GM21529 (cell line): ENCODE data around the gene SOSTDC1.

ENCODE experiments used
- ATAC-seq: cut with Tn5 transposase; IDR thresholded peaks from one replicate; pipeline ENCODE4 v1.9.1; 2021; ENCODE audit not compliant: unreplicated experiment

Gene SOSTDC1

DNA sequence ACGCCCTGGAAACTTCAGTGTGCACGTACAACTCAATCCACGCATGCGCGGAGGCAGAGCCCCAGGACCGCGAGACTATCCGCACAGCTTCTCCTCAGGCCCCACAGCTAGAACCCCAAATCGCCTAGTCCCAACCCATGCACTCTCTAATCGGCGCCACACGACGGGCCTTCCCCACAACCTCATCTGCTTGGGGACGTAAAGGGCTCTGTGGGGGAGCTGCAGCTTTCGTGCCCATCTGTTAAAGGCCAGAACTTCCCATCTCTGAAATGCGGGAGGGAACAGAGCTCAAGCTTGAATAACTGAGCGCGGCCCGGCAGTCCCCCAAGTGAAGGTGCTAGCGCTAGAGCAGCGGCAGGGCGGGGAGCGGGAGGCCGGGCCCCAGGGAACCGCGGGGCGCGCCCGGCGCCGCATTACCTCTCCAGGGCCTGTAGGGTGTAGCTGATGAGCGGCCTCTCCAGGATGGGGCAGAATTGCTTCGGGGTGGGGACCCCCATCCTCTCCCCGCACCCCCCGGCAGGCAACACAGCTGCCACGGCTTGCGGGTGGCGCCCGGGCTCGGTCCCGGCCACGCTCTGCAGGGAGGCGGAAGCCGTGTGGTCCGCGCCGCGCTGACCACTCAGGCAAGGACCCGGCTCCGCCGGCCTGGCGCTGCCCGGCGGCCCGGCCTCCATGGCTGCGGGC lies 44.7 kb downstream of the SOSTDC1 start:
- peak; percentile 86 for ATAC-seq

DNA sequence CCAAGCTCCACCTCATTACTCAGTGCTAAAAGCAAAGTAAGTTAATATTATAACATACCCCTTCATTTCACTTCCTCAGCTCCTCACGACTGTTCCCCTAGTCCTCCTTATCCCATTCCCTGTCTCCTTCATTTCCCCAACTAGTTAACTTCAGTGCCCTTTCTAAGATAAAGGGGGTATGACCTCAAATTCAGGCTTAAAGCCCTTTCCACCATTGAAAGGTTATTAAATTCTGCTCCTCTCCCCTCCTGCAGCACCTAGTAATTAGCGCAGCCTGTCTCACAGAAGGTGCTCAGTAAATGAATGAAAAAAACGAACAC lies 45.2 kb downstream of the SOSTDC1 start:
- ATAC-seq = no peak

DNA sequence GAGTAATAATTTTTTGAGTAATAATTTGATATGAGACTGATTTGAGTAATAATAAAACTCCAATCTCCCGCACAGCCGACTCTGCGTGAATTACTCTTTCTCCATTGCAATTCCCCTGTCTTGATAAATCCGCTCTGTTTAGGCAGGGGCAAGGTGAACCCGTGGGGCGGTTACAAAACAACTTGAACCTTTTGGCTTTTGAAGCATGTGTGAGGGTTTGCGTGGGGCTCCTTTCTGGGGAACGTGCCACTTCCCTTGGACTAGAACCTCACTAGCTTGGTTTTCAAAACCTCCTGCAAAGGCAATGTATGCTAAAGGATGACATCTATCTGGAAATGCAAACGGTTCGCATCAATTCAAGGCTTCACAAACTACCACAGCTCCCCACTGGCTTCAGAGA lies 45.7 kb downstream of the SOSTDC1 start:
- ATAC-seq = no peak

DNA sequence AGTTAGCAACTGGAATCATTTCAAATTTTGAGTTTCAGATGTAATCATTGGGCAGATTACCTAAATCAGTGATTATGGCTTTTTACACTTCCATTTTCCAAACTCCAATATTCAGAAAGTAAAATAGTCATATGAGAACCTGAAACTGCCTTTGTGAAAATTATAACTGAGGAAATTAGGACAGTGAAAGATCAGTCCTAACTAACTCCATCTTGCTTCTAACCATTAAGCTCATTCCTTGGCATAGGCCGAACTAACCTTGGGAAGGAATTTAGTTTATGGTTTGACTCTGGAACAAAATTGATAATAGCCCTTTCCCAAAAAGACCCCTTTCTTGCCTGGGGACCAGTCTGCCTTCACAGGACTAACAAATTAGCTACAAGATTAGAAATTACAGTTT lies 46.4 kb downstream of the SOSTDC1 start:
- ATAC-seq = no peak

DNA sequence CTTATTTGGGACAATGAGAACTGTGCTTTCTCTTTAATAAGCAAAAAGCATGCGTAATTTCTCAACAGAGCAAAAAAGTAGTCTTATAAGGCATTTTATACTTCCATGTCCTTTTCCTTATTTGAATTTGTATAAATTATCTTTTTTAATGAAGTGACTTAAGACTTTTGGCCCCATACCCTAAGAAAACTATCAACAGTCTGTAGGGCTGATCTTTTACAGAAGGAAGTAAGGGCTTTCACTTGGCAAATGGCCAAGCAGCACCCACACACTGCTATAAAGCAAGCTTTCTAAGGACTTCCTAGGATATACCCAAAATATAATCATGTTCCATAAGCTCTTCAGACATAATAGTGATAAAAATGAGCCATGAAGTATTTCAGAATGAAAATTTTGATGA lies 47.6 kb downstream of the SOSTDC1 start:
- ATAC-seq = no peak

DNA sequence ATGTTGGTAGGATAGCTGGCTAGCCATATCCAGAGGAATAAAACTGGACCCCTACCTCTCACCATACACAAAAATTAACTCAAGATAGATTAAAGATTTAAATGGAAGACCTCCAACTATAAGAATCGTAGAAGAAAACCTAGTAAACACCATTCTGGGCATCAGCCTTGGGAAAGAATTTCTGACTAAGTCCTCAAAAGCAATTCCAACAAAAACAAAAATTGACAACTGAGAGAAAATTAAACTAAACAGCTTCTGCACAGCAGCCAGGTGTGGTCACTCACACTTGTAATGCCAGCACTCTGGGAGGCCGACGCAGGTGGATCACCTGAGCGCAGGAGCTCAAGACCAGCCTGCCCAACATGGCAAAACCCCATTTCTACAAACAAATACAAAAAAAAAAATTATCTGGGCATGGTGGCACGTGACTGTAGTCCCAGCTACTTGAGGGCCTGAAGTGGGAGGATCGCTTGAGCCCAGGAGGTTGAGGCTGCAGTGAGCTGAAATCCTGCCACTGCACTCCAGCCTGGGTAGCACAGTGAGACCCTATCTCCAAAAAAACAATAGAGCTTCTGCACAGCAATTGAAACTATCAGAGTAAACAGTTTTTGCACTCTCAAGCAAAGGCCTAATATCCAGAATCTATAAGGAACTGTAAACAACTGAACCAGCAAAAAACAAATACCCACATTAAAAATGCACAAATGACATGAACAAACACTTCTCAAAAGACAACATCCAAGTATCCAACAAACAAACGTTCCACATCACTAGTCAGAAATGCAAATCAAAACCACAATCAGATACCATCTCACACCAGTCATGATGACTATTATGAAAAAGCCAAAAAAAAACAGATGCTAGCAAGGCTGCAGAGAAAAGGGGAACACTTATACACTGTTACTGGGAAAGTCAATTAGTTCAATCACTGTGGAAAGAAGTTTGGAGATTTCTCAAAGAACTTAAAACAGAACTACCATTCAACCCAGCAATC lies 49.0 kb downstream of the SOSTDC1 start:
- ATAC-seq = no peak

DNA sequence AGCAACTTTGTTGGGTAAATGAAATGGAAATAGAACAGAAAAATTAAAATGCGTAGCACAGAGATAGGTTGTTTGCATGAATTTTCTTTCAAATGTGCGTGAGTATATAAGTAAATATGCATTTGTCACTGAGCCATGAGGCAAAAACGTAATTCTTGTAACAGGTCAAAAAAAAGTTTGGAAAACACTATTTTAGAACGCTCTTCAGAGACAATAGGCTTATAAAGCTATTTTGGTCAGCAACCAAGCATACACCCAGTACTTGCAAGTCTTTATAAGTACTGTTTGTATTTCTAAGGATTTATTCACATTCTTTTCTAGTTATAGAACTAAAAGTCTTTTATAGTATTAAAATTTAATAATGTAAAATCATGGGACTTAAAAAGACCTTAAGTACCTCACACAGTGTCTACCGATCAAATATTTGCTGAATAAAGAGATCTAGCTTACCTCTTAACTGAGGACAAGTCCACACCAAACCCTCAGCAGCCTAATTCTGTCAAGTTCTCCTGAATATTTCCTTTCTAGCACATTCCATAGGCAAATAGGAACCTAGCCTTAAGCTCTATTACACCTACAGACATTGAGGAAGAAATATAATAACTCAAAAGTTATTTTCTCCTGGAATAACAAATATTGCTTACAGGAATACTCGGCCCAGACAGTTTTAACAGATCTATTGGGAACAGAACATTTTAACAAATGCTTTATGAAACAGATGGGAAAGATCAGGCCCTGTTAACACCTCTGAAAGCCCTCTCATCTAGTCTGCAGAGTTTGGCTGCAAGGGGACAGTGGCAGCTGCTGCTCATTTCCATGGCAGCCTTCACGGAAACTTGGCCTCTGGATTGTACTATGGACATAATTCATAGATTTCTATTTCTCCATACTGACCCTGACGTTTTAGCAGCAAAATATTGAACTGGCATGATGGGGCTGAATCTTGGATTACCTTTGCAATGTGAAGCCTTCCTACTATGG lies 53.0 kb downstream of the SOSTDC1 start:
- no peak for ATAC-seq
